ENCODE measurements around the gene PLPPR5.

GRCh38 chr1:98981917-98982513 lies 22.6 kb downstream of the PLPPR5 start:
- TF ChIP-seq CTCF (IDR thresholded peaks at IDR 0.05; ENCODE audit: insufficient read depth, low read length, poor library complexity, severe bottlenecking) (no peak), EZH2phosphoT487 (conservative IDR thresholded peaks at IDR 0.05; ENCODE audit: low read length) (no peak)

Data from SU-DHL-6 (cell line).